K562 (cell line): ENCODE measurements around the gene OR10G7. TPM values are rescaled to one million over a fixed set of nuclear protein-coding genes. Genes with fewer than 3 reads are reported as not detected.

Experiments
- CBX1 ChIP-seq: sonication (generic); IDR thresholded peaks from 2 replicates; pipeline ENCODE4 v1.6.1; 2016; ENCODE audit warnings: antibody characterized with exemption, low read depth, mild to moderate bottlenecking
- CSDE1 ChIP-seq, 2 experiments: fragments of 450-650 bp; IDR thresholded peaks; 2 replicates each; pipeline ENCODE4 v1.6.1; 2016; ENCODE audit warnings: mild to moderate bottlenecking in 1 of 2
- IRF2 ChIP-seq: sonication (generic); formaldehyde crosslinking; IDR thresholded peaks from 2 replicates; pipeline ENCODE4 v1.8.1; 2022; ENCODE audit warnings: mild to moderate bottlenecking, missing genetic modification reagents
- RAD21 ChIP-seq, 2 experiments: fragments of 250-450 bp in 1 of 2; fragments of 450-650 bp in 1 of 2; sonication (Bioruptor Pico) in 1 of 2; formaldehyde crosslinking in 1 of 2; IDR thresholded peaks in 1 of 2; conservative IDR thresholded peaks in 1 of 2; 2 replicates each; pipeline versions ENCODE4 v1.4.0 to v1.8.0; 2020 to 2022; ENCODE audit warnings: mild to moderate bottlenecking in 2 of 2, moderate library complexity in 1 of 2
- SREBF2 ChIP-seq: sonication (generic); formaldehyde crosslinking; IDR thresholded peaks from 2 replicates; pipeline ENCODE4 v1.4.0; 2020; ENCODE audit warnings: mild to moderate bottlenecking, missing genetic modification reagents
- ZNF668 ChIP-seq: fragments of 250-450 bp; sonication (Bioruptor Pico); IDR thresholded peaks from 2 replicates; pipeline ENCODE4 v1.8.0; 2022; ENCODE audit warnings: mild to moderate bottlenecking, inconsistent platforms
- polyA plus RNA-seq, 8 experiments: library from polyadenylated mRNA; depleted of rRNA in 4 of 8; stranded (reverse) in 5 of 8; unstranded in 3 of 8; fragments of >200 nt; fragmentation: Nextera tagmentation in 2 of 8; fragmentation: Illumina TruSeq in 1 of 8; extraction: Ambion mirVana in 2 of 8; extraction: Trizol in 1 of 8; gene quantifications; 2 replicates each; pipeline versions ENCODE4 v1.2.1 to v1.2.3, GENCODE V29; 2011 to 2014; ENCODE audit warnings: inconsistent platforms in 1 of 8, missing spikeins in 1 of 8
- total RNA-seq, 7 experiments: library from RNA; depleted of rRNA in 6 of 7; stranded (reverse); fragments of >200 nt in 6 of 7; fragmentation: Illumina TruSeq in 2 of 7; extraction: Trizol in 2 of 7; gene quantifications; 2 replicates each; pipeline versions ENCODE4 v1.2.1 to v1.2.3, GENCODE V29; 2011 to 2021; ENCODE audit warnings: low replicate concordance in 1 of 7
- TF ChIP-seq, protein P1 (sequence below): fragments of 450-650 bp; IDR thresholded peaks from 2 replicates; pipeline ENCODE4 v1.6.1; 2016; ENCODE audit warnings: mild to moderate bottlenecking
- TF ChIP-seq, protein P2 (sequence below), 2 experiments: fragments of 450-650 bp; formaldehyde crosslinking in 1 of 2; IDR thresholded peaks; 2 replicates each; pipeline versions ENCODE4 v1.4.0 to v1.6.1; 2014 to 2020; ENCODE audit warnings: mild to moderate bottlenecking in 2 of 2, borderline replicate concordance in 1 of 2, low read depth in 1 of 2
- TF ChIP-seq, protein P3 (sequence below): fragments of 250-450 bp; sonication (Bioruptor Pico); IDR thresholded peaks from 2 replicates; pipeline ENCODE4 v1.5.0; 2021; ENCODE audit warnings: mild to moderate bottlenecking, borderline replicate concordance
- TF ChIP-seq, protein P4 (sequence below): fragments of 450-650 bp; formaldehyde crosslinking; IDR thresholded peaks from 2 replicates; pipeline ENCODE4 v1.4.0; 2020; ENCODE audit warnings: mild to moderate bottlenecking, moderate library complexity

Gene OR10G7
- total and polyA plus RNA-seq, 9 of the 15 experiments (the other 6 are each of a cell fraction or from before 2014, with no cell fraction given): not detected

DNA sequence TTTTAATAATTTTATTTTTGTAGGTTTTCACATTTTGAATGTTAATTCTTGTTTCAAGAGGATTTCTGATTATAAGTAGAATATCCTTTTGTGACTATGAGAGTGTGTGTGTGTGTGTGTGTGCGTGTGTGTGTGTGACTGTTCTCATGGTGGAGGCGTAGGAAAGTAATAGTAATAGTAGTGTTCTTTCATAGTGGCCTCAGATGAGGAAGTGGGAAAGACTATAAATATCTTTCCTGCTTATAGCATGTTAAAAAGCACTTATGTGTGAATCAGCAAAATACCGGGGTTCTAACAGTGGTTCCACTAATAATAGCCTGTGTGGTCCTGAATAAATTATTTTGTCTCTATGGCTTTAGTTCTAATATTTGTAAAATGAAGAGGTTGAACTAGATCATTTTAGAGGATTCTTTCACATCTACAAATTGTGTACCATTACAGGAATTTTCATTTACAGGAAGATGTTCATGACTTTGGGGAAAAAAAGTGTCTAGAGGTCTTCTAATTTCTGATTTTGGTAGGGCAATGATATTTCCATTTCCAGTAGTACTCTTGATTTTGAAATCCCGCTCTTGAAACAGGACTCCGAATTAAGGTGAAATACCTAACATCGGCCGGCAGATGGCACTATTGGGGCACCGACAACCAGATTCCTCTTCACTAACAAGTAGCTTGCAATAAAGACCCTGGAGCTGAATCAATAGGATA, 29.9 kb upstream of the OR10G7 start (continued):
- TF ChIP-seq, protein P1, sequence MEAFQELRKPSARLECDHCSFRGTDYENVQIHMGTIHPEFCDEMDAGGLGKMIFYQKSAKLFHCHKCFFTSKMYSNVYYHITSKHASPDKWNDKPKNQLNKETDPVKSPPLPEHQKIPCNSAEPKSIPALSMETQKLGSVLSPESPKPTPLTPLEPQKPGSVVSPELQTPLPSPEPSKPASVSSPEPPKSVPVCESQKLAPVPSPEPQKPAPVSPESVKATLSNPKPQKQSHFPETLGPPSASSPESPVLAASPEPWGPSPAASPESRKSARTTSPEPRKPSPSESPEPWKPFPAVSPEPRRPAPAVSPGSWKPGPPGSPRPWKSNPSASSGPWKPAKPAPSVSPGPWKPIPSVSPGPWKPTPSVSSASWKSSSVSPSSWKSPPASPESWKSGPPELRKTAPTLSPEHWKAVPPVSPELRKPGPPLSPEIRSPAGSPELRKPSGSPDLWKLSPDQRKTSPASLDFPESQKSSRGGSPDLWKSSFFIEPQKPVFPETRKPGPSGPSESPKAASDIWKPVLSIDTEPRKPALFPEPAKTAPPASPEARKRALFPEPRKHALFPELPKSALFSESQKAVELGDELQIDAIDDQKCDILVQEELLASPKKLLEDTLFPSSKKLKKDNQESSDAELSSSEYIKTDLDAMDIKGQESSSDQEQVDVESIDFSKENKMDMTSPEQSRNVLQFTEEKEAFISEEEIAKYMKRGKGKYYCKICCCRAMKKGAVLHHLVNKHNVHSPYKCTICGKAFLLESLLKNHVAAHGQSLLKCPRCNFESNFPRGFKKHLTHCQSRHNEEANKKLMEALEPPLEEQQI: peak; percentile 30; the same call in 1 of the 2 replicates
- TF ChIP-seq, protein P2, sequence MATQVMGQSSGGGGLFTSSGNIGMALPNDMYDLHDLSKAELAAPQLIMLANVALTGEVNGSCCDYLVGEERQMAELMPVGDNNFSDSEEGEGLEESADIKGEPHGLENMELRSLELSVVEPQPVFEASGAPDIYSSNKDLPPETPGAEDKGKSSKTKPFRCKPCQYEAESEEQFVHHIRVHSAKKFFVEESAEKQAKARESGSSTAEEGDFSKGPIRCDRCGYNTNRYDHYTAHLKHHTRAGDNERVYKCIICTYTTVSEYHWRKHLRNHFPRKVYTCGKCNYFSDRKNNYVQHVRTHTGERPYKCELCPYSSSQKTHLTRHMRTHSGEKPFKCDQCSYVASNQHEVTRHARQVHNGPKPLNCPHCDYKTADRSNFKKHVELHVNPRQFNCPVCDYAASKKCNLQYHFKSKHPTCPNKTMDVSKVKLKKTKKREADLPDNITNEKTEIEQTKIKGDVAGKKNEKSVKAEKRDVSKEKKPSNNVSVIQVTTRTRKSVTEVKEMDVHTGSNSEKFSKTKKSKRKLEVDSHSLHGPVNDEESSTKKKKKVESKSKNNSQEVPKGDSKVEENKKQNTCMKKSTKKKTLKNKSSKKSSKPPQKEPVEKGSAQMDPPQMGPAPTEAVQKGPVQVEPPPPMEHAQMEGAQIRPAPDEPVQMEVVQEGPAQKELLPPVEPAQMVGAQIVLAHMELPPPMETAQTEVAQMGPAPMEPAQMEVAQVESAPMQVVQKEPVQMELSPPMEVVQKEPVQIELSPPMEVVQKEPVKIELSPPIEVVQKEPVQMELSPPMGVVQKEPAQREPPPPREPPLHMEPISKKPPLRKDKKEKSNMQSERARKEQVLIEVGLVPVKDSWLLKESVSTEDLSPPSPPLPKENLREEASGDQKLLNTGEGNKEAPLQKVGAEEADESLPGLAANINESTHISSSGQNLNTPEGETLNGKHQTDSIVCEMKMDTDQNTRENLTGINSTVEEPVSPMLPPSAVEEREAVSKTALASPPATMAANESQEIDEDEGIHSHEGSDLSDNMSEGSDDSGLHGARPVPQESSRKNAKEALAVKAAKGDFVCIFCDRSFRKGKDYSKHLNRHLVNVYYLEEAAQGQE (IDR thresholded peaks at IDR 0.05; ENCODE audit: borderline replicate concordance): peak; percentile 85
- TF ChIP-seq, protein P2 (CRISPR knock-in tag; IDR thresholded peaks at IDR 0.05; ENCODE audit: low read depth): no peak
- no peak for TF ChIP-seq IRF2 (CRISPR knock-in tag)
- TF ChIP-seq, protein P3, sequence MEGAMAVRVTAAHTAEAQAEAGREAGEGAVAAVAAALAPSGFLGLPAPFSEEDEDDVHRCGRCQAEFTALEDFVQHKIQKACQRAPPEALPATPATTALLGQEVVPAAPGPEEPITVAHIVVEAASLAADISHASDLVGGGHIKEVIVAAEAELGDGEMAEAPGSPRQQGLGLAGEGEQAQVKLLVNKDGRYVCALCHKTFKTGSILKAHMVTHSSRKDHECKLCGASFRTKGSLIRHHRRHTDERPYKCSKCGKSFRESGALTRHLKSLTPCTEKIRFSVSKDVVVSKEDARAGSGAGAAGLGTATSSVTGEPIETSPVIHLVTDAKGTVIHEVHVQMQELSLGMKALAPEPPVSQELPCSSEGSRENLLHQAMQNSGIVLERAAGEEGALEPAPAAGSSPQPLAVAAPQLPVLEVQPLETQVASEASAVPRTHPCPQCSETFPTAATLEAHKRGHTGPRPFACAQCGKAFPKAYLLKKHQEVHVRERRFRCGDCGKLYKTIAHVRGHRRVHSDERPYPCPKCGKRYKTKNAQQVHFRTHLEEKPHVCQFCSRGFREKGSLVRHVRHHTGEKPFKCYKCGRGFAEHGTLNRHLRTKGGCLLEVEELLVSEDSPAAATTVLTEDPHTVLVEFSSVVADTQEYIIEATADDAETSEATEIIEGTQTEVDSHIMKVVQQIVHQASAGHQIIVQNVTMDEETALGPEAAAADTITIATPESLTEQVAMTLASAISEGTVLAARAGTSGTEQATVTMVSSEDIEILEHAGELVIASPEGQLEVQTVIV (CRISPR knock-in tag): no peak
- TF ChIP-seq ZNF668: no peak
- no peak for TF ChIP-seq CBX1
- TF ChIP-seq CSDE1 (IDR thresholded peaks at IDR 0.05): no peak
- peak; percentile 92 for TF ChIP-seq RAD21 (CRISPR knock-in tag; conservative IDR thresholded peaks at IDR 0.05 in 1 of 2, IDR thresholded peaks at IDR 0.05 in 1 of 2)
- TF ChIP-seq SREBF2: no peak
- TF ChIP-seq, protein P4, sequence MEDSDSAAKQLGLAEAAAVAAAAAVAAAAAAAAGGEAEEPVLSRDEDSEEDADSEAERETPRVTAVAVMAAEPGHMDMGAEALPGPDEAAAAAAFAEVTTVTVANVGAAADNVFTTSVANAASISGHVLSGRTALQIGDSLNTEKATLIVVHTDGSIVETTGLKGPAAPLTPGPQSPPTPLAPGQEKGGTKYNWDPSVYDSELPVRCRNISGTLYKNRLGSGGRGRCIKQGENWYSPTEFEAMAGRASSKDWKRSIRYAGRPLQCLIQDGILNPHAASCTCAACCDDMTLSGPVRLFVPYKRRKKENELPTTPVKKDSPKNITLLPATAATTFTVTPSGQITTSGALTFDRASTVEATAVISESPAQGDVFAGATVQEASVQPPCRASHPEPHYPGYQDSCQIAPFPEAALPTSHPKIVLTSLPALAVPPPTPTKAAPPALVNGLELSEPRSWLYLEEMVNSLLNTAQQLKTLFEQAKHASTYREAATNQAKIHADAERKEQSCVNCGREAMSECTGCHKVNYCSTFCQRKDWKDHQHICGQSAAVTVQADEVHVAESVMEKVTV (CRISPR knock-in tag): peak; percentile 87
